GM18498 (cell line): ENCODE results near the gene ZMIZ1.
A peak's percentile ranks its signal among the peaks of the same experiment; 100 is the strongest.

Experiments
- ATAC-seq: cut with Tn5 transposase; IDR thresholded peaks from one replicate; pipeline ENCODE4 v1.9.1; 2021; ENCODE audit warnings: mild to moderate bottlenecking, moderate library complexity; ENCODE audit not compliant: unreplicated experiment

ZMIZ1 gene

GRCh38 chr10:79242620-79243152 is 173.9 kb downstream of the ZMIZ1 start:
- peak; percentile 30 for ATAC-seq

- ATAC-seq, result peak; percentile 58
Measured at GRCh38 chr10:79243181-79244067, 174.7 kb downstream of the ZMIZ1 start.

GRCh38 chr10:79244068-79244442 is 175.3 kb downstream of the ZMIZ1 start:
- peak; percentile 0 for ATAC-seq

- peak; percentile 38 for ATAC-seq
Measured at GRCh38 chr10:79244841-79245504, 176.2 kb downstream of the ZMIZ1 start.

- ATAC-seq, result no peak
Measured at GRCh38 chr10:79245539-79246208, 176.9 kb downstream of the ZMIZ1 start.

GRCh38 chr10:79246209-79246581 is 177.4 kb downstream of the ZMIZ1 start:
- no peak for ATAC-seq

GRCh38 chr10:79246606-79247275 is 178.0 kb downstream of the ZMIZ1 start:
- ATAC-seq, result no peak

GRCh38 chr10:79247373-79248137 is 178.8 kb downstream of the ZMIZ1 start:
- ATAC-seq, result no peak

GRCh38 chr10:79248341-79249185 is 179.8 kb downstream of the ZMIZ1 start:
- no peak for ATAC-seq

GRCh38 chr10:79249186-79250121 is 180.7 kb downstream of the ZMIZ1 start:
- peak; percentile 62 for ATAC-seq

- ATAC-seq, result peak; percentile 29
Measured at GRCh38 chr10:79250259-79250658, 181.5 kb downstream of the ZMIZ1 start.

- no peak for ATAC-seq
Measured at GRCh38 chr10:79252450-79252849, 183.7 kb downstream of the ZMIZ1 start.

GRCh38 chr10:79252971-79253370 is 184.2 kb downstream of the ZMIZ1 start:
- ATAC-seq, result no peak

GRCh38 chr10:79253704-79254103 is 184.9 kb downstream of the ZMIZ1 start:
- no peak for ATAC-seq

- no peak for ATAC-seq
Measured at GRCh38 chr10:79254333-79255006, 185.7 kb downstream of the ZMIZ1 start.

GRCh38 chr10:79255007-79255507 is 186.3 kb downstream of the ZMIZ1 start:
- peak; percentile 45 for ATAC-seq

- no peak for ATAC-seq
Measured at GRCh38 chr10:79256264-79256806, 187.6 kb downstream of the ZMIZ1 start.
